GM19193 (cell line): Measurements from ENCODE around the gene AP3S1.

Experiments used
- POLR2A ChIP-seq: IDR thresholded peaks from 4 replicates; pipeline ENCODE4 v1.6.1; 2011; ENCODE audit not compliant: insufficient read depth, insufficient read length; ENCODE audit errors: extremely low read depth

Gene AP3S1

GRCh38 chr5:115949096-115949495, 107.4 kb downstream of the AP3S1 start:
- TF ChIP-seq POLR2A: no peak

- TF ChIP-seq POLR2A: no peak
These were observed 110.9 kb downstream of the AP3S1 start for GRCh38 chr5:115952588-115952987.

- no peak for TF ChIP-seq POLR2A
These were observed 112.4 kb downstream of the AP3S1 start for GRCh38 chr5:115954144-115954543.

GRCh38 chr5:115956957-115957356, 115.2 kb downstream of the AP3S1 start:
- no peak for TF ChIP-seq POLR2A

GRCh38 chr5:115961381-115962238, 119.9 kb downstream of the AP3S1 start:
- no peak for TF ChIP-seq POLR2A

GRCh38 chr5:115962239-115962564, 120.5 kb downstream of the AP3S1 start, which contains the start of gene LVRN:
LVRN (plus strand) TSS chr5:115962475; CDS start chr5:115962618, 143 bp downstream.
- no peak for TF ChIP-seq POLR2A

GRCh38 chr5:115962565-115963402, 121.0 kb downstream of the AP3S1 start:
- no peak for TF ChIP-seq POLR2A

GRCh38 chr5:115963566-115963965, 121.8 kb downstream of the AP3S1 start:
- TF ChIP-seq POLR2A: no peak
